MG63 (cell line): ENCODE data around the gene GOLGA6B. TPM values are rescaled to one million over a fixed set of nuclear protein-coding genes. Genes with fewer than 3 reads are reported as not detected.
"Not testable (repeated sequence)": the region's sequence is repeated elsewhere in the genome, so short reads cannot be mapped to it uniquely, and the experiment has no call there.

Experiments
- DNase-seq: peaks from one replicate; pipeline ENCODE4 v3.0.0-alpha.2; 2020
- H3K27me3 ChIP-seq: fragments of 250-450 bp; sonication (Bioruptor Pico); 2 replicates; pipeline ENCODE4 v1.5.1; 2020; ENCODE audit warnings: mild to moderate bottlenecking, moderate library complexity
- H3K36me3 ChIP-seq: fragments of 250-450 bp; sonication (Bioruptor Pico); 2 replicates; pipeline ENCODE4 v1.5.1; 2020; ENCODE audit warnings: mild to moderate bottlenecking, moderate library complexity
- H3K4me3 ChIP-seq: fragments of 250-450 bp; sonication (Bioruptor Pico); 2 replicates; pipeline ENCODE4 v1.5.1; 2020; ENCODE audit warnings: mild to moderate bottlenecking, moderate library complexity
- H3K9me3 ChIP-seq: fragments of 250-450 bp; sonication (Bioruptor Pico); 2 replicates; pipeline ENCODE4 v1.5.1; 2020; ENCODE audit warnings: mild to moderate bottlenecking, moderate library complexity
- total RNA-seq: library from RNA; depleted of rRNA; stranded (reverse); fragments of >200 nt; shearing (Covaris generic); gene quantifications from 2 replicates; pipeline ENCODE4 v1.2.3, GENCODE V29; 2014; ENCODE audit warnings: low replicate concordance; rRNA removed

The GOLGA6B gene, protein sequence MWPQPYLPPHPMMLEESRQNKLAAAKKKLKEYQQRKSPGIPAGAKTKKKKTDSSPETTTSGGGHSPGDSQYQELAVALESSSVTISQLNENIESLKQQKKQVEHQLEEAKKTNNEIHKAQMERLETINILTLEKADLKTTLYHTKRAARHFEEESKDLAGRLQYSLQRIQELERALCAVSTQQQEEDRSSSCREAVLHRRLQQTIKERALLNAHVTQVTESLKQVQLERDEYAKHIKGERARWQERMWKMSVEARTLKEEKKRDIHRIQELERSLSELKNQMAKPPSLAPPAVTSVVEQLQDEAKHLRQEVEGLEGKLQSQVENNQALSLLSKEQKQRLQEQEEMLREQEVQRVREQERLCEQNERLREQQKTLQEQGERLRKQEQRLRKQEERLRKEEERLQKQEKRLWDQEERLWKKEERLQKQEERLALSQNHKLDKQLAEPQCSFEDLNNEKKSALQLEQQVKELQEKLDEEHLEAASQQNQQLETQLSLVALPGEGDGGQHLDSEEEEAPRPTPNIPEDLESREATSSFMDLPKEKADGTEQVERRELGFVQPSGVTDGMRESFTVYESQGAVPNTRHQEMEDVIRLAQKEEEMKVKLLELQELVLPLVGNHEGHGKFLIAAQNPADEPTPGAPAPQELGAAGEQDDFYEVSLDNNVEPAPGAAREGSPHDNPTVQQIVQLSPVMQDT
- total RNA-seq = not detected in 2 replicates

DNA sequence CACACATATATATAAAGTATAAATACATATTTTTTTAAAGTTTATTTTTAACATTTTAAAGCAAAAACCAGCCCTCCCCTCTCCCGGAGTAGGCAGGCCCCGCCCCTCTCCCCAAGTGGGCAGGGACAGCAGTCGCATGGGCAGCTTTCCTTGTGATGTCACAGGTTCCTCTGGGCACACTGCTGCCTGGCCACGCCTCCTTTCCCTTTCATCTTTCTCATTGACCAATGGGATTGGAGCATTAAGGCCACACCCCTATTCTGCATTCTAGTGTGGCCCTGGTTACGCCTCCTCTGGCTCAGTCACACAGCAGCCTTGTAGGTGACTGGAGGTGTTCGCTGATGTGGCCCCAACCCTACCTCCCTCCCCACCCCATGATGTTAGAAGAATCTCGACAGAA lies at the start of gene GOLGA6B:
Gene GOLGA6B (plus strand): TSS at position 301 of the 400 bp plus-strand sequence. CDS start 41 bp downstream, at position 342.
- H3K36me3 ChIP-seq, DNase-seq, H3K4me3 ChIP-seq, H3K27me3 ChIP-seq, H3K9me3 ChIP-seq: not testable (repeated sequence)

DNA sequence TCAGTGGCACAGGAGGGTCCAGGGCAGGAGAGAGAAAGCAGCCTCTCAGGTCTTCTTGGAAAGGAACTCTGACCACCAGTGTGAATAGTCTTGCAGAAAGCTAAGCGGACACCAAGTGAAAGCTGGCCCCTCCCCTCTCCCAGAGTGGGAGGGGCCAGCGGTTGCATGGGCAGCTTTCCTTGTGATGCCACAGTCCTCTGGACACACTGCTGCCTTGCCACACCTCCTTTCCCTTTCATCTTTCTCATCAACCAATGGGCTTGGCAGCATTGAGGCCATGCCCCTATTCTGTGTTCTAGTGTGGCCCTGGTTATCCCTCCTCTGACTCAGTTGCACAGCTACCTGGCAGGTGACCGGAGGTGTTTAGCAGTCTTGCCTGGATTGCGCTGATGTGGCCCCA lies 49.7 kb upstream of the GOLGA6B start:
- no peak for DNase-seq
- no peak overlapping the region for H3K4me3 ChIP-seq
- H3K9me3 ChIP-seq = no peaks in the 10 kb centered on the region
- 0 out of 2 replicates have a peak, but pooled peaks cover 3% of the 10 kb centered on the region for H3K27me3 ChIP-seq
- H3K36me3 ChIP-seq = no peaks in the 10 kb centered on the region

DNA sequence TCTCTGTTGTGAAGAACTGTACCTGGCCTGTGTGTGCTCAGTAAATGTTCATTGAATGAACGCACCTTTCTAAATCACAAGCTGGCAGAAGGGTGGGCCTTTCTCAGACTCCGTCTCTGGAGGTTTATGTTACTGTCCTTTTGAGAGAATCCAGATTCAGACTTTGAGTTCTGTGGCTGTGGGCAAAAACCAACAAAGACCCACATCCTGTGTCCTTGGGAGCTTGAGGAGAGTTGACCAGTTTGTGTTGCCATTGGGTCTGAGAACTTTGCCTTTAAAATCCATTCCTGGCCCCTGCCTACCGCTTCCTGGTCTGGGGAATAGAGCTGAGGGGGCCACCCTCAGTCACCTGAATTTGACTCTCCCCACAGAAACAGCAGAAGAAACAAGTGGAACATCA lies 46.4 kb upstream of the GOLGA6B start:
- not testable (repeated sequence) for H3K27me3 ChIP-seq, H3K4me3 ChIP-seq, DNase-seq, H3K36me3 ChIP-seq, H3K9me3 ChIP-seq

DNA sequence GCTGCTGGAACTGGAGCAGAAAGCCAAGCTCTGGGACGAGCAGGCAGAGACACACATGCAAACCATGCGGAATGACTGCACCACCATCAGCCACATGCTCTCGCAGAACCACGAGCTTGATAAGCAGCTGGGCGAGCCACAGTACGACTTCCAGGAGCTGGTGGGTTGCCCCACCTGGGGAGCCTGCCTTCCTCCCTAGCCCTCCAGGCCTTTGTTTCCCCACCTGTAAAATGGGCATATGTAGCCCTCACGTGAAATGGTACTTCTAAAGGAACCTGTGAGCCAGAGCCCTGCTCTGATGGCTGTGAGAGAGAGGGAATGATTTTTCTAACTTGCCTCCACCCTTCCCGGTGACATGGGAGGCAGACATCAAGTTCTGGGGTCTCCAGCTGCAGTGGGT lies 44.6 kb upstream of the GOLGA6B start:
- DNase-seq = no peak
- Histone ChIP-seq H3K27me3 (no peaks in the 10 kb centered on the region), H3K4me3 (no peak overlapping the region), H3K9me3 (no peaks in the 10 kb centered on the region), H3K36me3 (no peaks in the 10 kb centered on the region)

DNA sequence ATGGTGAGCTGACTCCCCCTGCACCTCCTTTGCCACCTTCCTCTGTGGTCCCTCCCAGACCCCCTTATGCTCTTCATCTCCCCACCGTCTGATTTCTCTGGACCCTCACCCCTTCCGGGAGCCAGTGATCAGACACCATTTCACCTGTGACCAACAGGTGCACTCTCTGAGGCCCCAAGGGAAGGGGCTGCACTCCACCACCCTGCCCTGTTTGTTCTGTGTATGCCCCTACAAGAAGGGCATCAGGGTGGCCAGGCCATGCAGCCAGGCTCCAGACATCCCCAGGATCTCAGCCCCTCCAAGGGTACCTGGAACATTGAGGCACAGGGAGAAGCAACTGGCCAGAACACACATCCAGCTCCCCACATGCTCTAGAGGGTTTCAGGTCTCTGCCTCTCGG lies 42.2 kb upstream of the GOLGA6B start:
- not testable (repeated sequence) for H3K27me3 ChIP-seq, H3K9me3 ChIP-seq, H3K36me3 ChIP-seq, H3K4me3 ChIP-seq, DNase-seq

DNA sequence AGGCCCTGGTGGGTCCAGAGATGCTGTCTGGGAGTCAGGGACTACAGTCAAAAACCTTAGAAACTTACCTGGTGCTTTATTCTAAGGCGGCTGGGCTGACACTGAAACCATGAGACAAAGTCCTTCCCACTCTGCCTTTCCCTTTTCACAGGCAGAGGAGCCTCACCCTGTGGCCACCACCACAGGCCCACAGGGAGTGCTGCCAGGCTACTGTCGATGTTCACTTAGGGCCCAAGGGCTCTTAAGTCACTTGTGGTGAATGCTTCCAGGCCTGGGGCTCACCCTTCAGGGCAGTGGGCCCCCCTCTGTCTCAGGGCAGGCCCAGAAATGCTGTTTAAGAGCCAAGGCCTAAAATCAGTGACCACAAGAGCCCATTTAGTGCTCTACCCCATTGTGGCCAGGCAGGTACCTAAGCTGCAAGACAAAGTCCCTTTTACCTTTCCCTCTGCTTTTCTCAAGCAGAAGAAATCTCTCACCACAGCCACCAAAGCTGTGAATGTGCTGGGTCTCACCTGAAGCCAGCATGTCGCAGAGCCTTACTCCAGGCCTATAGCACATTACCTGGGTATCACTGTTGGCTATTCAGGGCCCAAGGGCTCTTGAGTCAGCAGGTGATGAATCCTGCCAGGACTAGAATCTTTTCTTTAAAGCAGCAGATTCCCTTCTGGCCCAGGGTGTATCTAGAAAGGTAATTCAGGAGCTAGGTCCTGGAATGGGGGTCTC lies 39.5 kb upstream of the GOLGA6B start:
- DNase-seq = no peak
- Histone ChIP-seq H3K36me3 (no peaks in the 10 kb centered on the region), H3K4me3 (no peak overlapping the region), H3K27me3 (no peaks in the 10 kb centered on the region), H3K9me3 (no peaks in the 10 kb centered on the region)

DNA sequence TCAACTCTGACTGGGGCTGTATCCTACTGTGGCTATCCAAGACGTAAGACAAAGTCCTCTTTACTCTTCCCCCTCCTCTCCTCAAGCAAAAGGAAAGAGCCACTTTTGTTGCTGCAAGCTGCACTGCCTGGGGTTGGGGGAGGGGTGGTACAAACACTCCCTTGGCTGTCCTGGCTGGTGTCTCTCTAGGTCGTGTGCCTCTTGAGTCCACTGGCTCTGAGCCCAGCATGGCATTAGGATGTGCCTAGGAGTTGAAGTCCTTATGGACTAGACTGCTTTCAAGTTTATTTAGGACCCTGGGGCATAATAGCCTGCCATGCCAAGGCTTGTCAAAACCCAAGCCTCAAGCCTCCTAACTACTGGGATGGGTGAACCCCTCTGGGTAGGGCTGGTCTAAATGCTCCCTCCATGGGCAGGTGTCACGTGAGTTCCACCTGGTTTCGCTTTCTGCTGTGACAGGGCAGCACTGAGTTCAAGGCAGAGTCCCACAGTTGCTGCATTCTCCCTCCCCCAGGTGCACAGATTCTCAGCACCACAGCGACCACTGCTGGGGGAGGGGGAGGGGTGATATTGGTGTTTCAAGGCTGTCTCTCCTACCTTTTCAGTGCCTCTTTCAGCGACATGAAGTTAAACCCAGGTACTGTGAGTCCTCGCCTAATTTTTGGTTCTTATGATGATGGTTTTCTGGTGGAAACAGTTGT lies 38.8 kb upstream of the GOLGA6B start:
- not testable (repeated sequence) for DNase-seq

DNA sequence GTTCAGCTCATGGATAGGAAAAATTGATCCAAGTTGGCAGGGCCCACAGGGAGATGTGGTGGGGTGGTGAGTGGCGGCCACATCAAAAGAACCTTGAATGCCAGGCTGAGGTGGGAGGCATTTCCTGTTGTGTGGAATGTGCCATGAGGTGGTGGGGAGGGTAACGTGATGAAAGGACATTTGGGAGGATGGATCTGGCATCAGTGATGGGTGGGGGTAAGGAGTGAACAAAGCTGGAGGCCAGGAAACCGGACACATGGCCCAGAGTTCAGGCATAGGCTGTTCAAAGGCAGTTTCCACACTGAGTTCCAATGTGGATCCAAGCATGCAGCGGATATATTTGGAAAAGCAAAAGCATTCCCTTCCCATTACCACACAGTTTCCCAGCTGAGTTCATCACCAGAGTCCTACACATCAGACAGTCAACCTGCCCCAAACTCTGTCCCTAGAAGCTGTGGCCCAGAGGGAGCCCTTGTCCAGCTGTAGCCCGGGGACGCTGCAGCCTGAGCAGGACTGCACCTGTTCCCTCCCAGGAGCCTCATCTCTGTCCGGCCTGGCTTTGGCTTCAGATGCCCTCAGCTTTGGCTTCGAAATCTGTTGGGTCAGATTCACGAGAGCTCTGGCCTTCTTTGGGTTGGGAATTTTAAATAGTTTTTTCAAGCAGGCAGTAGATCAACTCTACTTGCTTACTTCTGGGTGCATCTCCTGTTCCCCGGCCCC lies 37.8 kb upstream of the GOLGA6B start:
- Histone ChIP-seq H3K36me3 (no peaks in the 10 kb centered on the region), H3K4me3 (no peak overlapping the region), H3K27me3 (no peaks in the 10 kb centered on the region), H3K9me3 (no peaks in the 10 kb centered on the region)
- no peak for DNase-seq

More for the DNA sequence above, 38.8 kb upstream of the GOLGA6B start:
- H3K36me3 ChIP-seq, H3K4me3 ChIP-seq, H3K9me3 ChIP-seq, H3K27me3 ChIP-seq: not testable (repeated sequence)

DNA sequence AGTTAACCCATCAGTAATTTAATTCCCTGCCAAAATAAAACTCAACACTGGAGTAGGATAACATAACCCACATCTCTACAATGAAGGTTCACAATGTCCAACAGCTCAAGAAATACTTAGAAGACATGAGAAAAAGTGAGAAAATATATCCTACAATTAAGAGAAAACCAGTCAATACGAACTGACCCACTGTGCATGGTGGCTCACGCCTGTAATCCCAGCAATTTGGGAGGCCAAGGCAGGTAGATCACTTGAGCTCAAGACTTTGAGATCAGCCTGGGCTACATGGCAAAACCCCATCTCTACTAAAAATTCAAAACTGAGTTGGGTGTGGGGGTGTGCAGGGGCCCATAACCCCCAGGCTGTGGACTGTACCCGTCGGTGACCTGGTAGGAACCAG lies 30.6 kb upstream of the GOLGA6B start:
- H3K9me3 ChIP-seq, H3K4me3 ChIP-seq, H3K36me3 ChIP-seq, H3K27me3 ChIP-seq, DNase-seq: not testable (repeated sequence)

DNA sequence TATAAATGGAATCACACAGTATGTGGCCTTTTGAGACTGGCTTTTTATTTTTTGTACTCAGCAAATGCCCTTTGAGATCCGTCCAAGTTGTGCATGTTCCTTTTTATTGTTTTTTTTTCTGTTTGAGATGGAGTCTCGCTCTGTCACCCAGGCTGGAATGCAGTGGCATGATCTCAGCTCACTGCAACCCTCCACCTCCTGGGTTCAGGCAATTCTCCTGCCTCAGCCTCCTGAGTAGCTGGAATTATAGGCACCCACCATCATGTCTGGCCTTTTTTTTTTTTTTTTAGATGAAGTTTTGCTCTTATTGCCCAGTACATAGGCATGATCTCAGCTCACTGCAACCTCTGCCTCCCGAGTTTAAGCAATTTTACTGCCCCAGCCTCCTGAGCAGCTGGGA lies 28.3 kb upstream of the GOLGA6B start:
- H3K27me3 ChIP-seq, H3K4me3 ChIP-seq, H3K9me3 ChIP-seq, DNase-seq, H3K36me3 ChIP-seq: not testable (repeated sequence)

DNA sequence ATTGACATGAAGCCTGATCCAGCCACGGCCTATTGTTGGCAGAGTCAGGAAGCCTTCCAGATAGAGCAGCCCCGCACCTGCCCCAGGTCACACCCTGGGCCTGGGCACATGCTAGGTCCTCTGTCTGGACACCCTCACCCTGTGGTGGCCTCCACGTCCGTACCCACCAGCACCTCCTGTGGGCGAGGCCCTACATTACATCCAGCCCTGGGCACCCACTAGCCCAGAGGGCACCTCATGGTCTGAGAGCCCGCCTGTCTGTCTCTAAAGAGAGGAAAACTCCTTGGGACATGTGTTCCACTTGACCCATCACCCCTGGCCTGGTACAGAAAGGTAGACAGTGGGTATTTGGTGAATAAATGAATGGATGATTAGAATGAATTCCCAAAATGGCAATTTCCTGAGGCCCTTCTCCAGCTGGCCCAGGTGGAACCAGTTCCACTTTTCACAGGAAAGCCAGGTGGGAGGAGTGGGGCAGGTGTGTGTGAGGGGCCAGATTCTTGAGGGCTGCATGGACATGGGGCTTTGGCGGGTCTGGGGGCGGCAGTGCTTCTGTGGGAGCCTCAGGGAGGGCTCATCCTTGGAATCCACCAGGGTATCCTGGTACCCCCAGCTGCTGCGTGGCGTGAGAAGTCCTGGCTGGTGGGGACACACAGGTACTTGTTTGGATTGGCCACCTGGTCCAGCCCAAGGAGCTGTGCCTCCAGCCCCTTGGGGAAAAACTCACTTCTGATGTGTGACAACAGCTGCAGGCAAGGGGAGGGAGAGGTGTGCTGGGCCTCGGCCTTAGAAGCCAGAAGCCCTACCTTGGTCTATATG lies 26.0 kb upstream of the GOLGA6B start:
- not testable (repeated sequence) for H3K36me3 ChIP-seq, DNase-seq, H3K27me3 ChIP-seq, H3K9me3 ChIP-seq, H3K4me3 ChIP-seq

DNA sequence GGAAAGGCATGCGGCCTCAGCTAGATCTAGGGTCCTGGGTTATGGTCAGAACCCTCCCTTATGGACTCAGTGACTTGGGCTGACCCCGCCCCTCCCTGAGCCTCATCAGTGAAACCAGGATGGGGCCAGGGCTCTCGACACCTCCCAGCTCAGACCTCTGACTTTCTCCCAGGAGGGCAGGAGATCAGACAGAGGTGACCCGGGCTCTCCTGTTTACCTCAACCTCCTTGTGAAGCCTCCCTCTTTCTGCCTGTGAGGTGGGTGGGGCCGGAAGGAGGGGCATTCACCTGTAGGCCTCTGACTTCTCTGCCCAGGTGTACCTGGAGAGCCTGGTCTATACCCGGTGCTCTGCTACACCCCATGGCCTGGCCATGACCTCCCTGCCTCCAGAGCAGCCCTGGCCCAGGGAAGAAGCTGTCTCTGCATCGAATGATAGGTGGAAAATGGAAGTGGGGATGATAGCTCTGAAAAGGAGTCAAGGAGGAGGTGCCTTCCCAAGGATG lies 25.4 kb upstream of the GOLGA6B start:
- H3K4me3 ChIP-seq, H3K27me3 ChIP-seq, DNase-seq, H3K36me3 ChIP-seq, H3K9me3 ChIP-seq: not testable (repeated sequence)

DNA sequence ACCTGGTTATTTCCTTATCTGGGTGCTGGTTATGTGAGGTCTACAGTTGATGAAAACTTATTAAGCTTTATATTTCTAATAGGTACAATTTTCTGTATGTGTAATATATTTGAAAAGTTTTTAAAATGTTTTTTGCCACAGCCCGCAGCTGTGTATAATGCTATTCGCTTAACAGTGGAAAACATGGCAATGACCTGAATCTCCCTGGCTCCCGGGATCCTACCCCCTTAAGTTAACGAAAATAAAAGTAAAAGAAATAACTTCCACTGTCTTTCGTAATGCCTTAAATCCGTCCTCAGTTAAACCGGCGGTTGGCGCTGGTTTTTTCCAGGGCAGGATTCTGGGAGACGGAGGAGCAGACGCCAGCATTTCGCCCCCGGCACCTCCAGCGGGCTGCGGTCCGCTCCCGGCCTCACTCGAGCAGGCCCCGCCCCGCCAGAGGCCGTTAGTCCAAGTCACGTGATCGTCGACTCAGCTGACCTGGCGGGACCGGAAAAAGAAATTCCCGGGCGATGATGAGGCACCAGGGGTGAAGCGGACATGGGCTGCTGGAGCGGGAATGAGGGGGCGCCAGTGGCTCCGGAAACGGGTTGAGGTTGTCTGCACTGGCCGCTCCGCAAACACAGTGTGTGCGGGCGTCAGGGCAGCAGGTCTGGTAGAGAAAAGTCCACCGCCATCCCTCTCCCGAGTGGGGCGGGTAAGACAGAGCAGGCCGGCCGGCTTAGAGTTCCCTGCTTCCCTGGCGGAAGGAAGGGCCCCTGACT lies 17.8 kb upstream of the GOLGA6B start:
- not testable (repeated sequence) for H3K27me3 ChIP-seq, H3K9me3 ChIP-seq, H3K36me3 ChIP-seq
- peak overlapping the region; percentile 29 for H3K4me3 ChIP-seq
- peak; percentile 87 for DNase-seq

DNA sequence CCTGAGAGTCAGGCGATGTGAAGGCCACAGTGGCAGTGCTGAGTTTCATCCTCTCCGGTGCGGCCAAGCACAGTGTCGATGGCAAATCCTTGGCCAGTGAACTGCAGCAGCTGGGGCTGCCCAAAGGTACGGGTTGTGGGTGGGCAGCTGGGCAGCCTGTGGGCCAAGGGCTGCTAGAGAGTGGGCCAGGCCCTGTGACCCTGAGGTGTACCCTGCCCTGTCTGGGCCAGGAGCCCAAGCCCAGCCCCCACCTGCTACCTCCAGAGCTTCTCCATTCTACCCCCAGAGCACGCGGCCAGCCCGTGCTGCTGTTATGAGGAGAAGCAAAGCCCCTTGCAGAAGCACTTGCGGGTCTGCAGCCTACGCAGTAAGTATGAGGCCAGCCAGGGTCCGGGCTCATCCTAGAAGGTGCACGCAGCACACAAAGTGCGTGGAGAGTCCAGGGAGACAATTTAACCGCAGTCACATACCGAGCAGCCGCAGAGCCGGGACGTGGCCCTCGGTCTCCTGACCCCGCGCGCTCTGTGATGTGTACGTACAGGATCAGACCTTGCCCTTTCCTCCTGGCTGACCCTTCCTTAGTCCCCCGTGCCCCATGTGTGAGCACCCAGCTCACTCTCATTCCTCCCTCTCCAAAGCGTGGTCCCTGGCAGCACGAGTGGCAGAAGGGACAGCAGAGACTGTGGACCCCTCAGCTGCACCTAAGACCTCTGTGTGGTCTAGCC lies 14.6 kb upstream of the GOLGA6B start:
- not testable (repeated sequence) for H3K9me3 ChIP-seq, DNase-seq, H3K27me3 ChIP-seq, H3K4me3 ChIP-seq, H3K36me3 ChIP-seq
